Vagina (tissue), 2 donors: ENCODE data around the gene GSX2.

Experiments
- CTCF ChIP-seq, 3 experiments: fragments of 450-650 bp in 2 of 3; fragments of 200-600 bp in 1 of 3; sonication (generic) in 1 of 3; IDR thresholded peaks; one replicate each; pipeline ENCODE4 v1.5.1; 2017 to 2019; ENCODE audit warnings: antibody characterized with exemption in 3 of 3, mild to moderate bottlenecking in 2 of 3, moderate library complexity in 2 of 3
- POLR2A ChIP-seq, 2 donors: fragments of 450-650 bp; IDR thresholded peaks; one replicate each; pipeline ENCODE4 v1.6.1; 2017; ENCODE audit warnings: antibody characterized with exemption in 2 of 2, mild to moderate bottlenecking in 2 of 2, moderate library complexity in 2 of 2
- POLR2AphosphoS5 ChIP-seq, 2 donors: sonication (generic); formaldehyde crosslinking; IDR thresholded peaks; one replicate each; pipeline ENCODE4 v1.9.0; 2017; ENCODE audit warnings: antibody characterized with exemption in 2 of 2, mild to moderate bottlenecking in 2 of 2, low read depth in 1 of 2; ENCODE audit not compliant: insufficient read depth in 1 of 2

DNA sequence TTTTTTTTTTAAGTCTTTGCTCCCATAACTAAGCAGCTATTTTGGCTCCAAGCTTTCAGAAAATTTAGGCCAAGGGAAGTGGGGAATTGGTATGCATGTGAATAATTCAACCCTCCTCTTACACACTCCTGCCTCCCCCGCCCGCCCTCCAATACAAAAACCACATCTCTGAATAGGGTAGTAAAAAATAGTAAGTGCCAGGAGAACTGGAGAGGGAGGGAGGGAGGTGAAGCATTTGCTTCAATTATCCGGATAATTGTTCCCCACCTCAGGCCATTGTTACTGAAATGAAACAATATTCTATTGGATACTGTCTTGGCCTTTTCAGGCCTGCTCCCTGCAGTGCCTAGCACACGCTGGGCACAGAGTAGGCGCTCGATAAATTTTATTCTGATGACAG is 5.5 kb upstream of the GSX2 start:
- TF ChIP-seq CTCF (IDR thresholded peaks at IDR 0.05): no peak
- TF ChIP-seq POLR2A (IDR thresholded peaks at IDR 0.05): no peak
- no peak for TF ChIP-seq POLR2AphosphoS5 (IDR thresholded peaks at IDR 0.05; ENCODE audit: insufficient read depth in 1 of 2, low read depth in 1 of 2)
